ENCODE data around the gene INPP4B.
"Not testable (repeated sequence)": the region's sequence is repeated elsewhere in the genome, so short reads cannot be mapped to it uniquely, and the experiment has no call there.

The INPP4B gene

GRCh38 chr4:142547974-142548373 lies 298.1 kb downstream of the INPP4B start:
- DNase-seq (ENCODE audit: low read depth in 2 of 2), result no peak

- no peak for DNase-seq (ENCODE audit: low read depth in 2 of 2)
These were observed 301.5 kb downstream of the INPP4B start for GRCh38 chr4:142544594-142544993.

- DNase-seq (ENCODE audit: low read depth in 2 of 2), result no peak
These were observed 302.1 kb downstream of the INPP4B start for GRCh38 chr4:142544039-142544438.

- DNase-seq (ENCODE audit: low read depth in 2 of 2), result no peak
These were observed 305.7 kb downstream of the INPP4B start for GRCh38 chr4:142540483-142540804.

GRCh38 chr4:142539796-142540482 lies 306.2 kb downstream of the INPP4B start:
- no peak for DNase-seq (ENCODE audit: low read depth in 2 of 2)

GRCh38 chr4:142535009-142535408 lies 311.1 kb downstream of the INPP4B start:
- DNase-seq (ENCODE audit: low read depth in 2 of 2), result no peak

GRCh38 chr4:142532054-142532453 lies 314.0 kb downstream of the INPP4B start:
- no peak for DNase-seq (ENCODE audit: low read depth in 2 of 2)

- DNase-seq (ENCODE audit: low read depth in 2 of 2), result no peak
These were observed 315.4 kb downstream of the INPP4B start for GRCh38 chr4:142530728-142531127.

- no peak for DNase-seq (ENCODE audit: low read depth in 2 of 2)
These were observed 317.7 kb downstream of the INPP4B start for GRCh38 chr4:142528433-142528832.

GRCh38 chr4:142523111-142523510 lies 323.0 kb downstream of the INPP4B start:
- DNase-seq (ENCODE audit: low read depth in 2 of 2), result no peak

GRCh38 chr4:142519342-142519741 lies 326.8 kb downstream of the INPP4B start:
- DNase-seq (ENCODE audit: low read depth in 2 of 2), result no peak

GRCh38 chr4:142516686-142517526 lies 329.2 kb downstream of the INPP4B start:
- DNase-seq (ENCODE audit: low read depth in 2 of 2), result no peak

GRCh38 chr4:142512161-142512560 lies 333.9 kb downstream of the INPP4B start:
- no peak for DNase-seq (ENCODE audit: low read depth in 2 of 2)

- no peak for DNase-seq (ENCODE audit: low read depth in 2 of 2)
These were observed 336.2 kb downstream of the INPP4B start for GRCh38 chr4:142509881-142510280.

GRCh38 chr4:142509381-142509780 lies 336.7 kb downstream of the INPP4B start:
- not testable (repeated sequence) for DNase-seq (ENCODE audit: low read depth in 2 of 2)

- no peak for DNase-seq (ENCODE audit: low read depth in 2 of 2)
These were observed 345.1 kb downstream of the INPP4B start for GRCh38 chr4:142500966-142501365.

GRCh38 chr4:142497606-142498005 lies 348.5 kb downstream of the INPP4B start:
- no peak for DNase-seq (ENCODE audit: low read depth in 2 of 2)

- no peak for DNase-seq (ENCODE audit: low read depth in 2 of 2)
These were observed 352.6 kb downstream of the INPP4B start for GRCh38 chr4:142493255-142494110.

GRCh38 chr4:142485452-142485851 lies 360.6 kb downstream of the INPP4B start:
- no peak for DNase-seq (ENCODE audit: low read depth in 2 of 2)

GRCh38 chr4:142480244-142480643 lies 365.9 kb downstream of the INPP4B start:
- no peak for DNase-seq (ENCODE audit: low read depth in 2 of 2)

GRCh38 chr4:142475663-142476062 lies 370.4 kb downstream of the INPP4B start:
- DNase-seq (ENCODE audit: low read depth in 2 of 2), result no peak

- DNase-seq (ENCODE audit: low read depth in 2 of 2), result no peak
These were observed 371.6 kb downstream of the INPP4B start for GRCh38 chr4:142474398-142475087.
